A549 (cell line): Measurements from ENCODE around the gene CAMTA1.

Experiments used
- GATA3 ChIP-seq: IDR thresholded peaks from 2 replicates; pipeline ENCODE4 v1.6.1; 2012; ENCODE audit warnings: borderline replicate concordance
- HDAC2 ChIP-seq: fragments of 200-600 bp; sonication (generic); IDR thresholded peaks from 2 replicates; pipeline ENCODE4 v1.6.1; 2016
- POLR2A ChIP-seq: IDR thresholded peaks from 2 replicates; pipeline ENCODE4 v1.6.1; 2012; ENCODE audit warnings: mild to moderate bottlenecking, low read length
- RCOR1 ChIP-seq: fragments of 150-350 bp; IDR thresholded peaks from 2 replicates; pipeline ENCODE4 v1.6.1; 2014; ENCODE audit warnings: antibody characterized with exemption, low read length, low read depth
- REST ChIP-seq: fragments of 200-600 bp; sonication (generic); IDR thresholded peaks from 2 replicates; pipeline ENCODE4 v1.6.1; 2016; ENCODE audit warnings: antibody characterized with exemption, mild to moderate bottlenecking, moderate library complexity
- RFX5 ChIP-seq: fragments of 450-650 bp; IDR thresholded peaks from 2 replicates; pipeline ENCODE4 v1.7.1; 2014; ENCODE audit warnings: antibody characterized with exemption, mild to moderate bottlenecking, moderate library complexity
- RNF2 ChIP-seq: fragments of 200-600 bp; sonication (generic); IDR thresholded peaks from 2 replicates; pipeline ENCODE4 v1.6.1; 2016; ENCODE audit warnings: low read depth, mild to moderate bottlenecking, antibody characterized with exemption, moderate library complexity, borderline replicate concordance
- SMC3 ChIP-seq: fragments of >200 bp; sonication (Bioruptor Twin); formaldehyde crosslinking; IDR thresholded peaks from 3 replicates; pipeline ENCODE4 v1.6.1; 2018; ENCODE audit warnings: inconsistent platforms
- ZSCAN20 ChIP-seq: fragments of 250-450 bp; sonication (Bioruptor Pico); IDR thresholded peaks from 2 replicates; pipeline ENCODE4 v1.8.0; 2022; ENCODE audit warnings: mild to moderate bottlenecking, moderate library complexity
- TF ChIP-seq, protein P1 (sequence below): fragments of >200 bp; sonication (Bioruptor Twin); formaldehyde crosslinking; IDR thresholded peaks from 3 replicates; pipeline ENCODE4 v1.5.1; 2016
- TF ChIP-seq, protein P2 (sequence below): IDR thresholded peaks from 2 replicates; pipeline ENCODE4 v1.6.1; 2012

- TF ChIP-seq GATA3 (no peak), POLR2A (no peak), RCOR1 (no peak), HDAC2 (no peak), RFX5 (no peak), REST (no peak), RNF2 (no peak), ZSCAN20 (CRISPR knock-in tag) (no peak), SMC3 (no peak)
- TF ChIP-seq, protein P1, sequence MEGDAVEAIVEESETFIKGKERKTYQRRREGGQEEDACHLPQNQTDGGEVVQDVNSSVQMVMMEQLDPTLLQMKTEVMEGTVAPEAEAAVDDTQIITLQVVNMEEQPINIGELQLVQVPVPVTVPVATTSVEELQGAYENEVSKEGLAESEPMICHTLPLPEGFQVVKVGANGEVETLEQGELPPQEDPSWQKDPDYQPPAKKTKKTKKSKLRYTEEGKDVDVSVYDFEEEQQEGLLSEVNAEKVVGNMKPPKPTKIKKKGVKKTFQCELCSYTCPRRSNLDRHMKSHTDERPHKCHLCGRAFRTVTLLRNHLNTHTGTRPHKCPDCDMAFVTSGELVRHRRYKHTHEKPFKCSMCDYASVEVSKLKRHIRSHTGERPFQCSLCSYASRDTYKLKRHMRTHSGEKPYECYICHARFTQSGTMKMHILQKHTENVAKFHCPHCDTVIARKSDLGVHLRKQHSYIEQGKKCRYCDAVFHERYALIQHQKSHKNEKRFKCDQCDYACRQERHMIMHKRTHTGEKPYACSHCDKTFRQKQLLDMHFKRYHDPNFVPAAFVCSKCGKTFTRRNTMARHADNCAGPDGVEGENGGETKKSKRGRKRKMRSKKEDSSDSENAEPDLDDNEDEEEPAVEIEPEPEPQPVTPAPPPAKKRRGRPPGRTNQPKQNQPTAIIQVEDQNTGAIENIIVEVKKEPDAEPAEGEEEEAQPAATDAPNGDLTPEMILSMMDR = no peak
- TF ChIP-seq, protein P2, sequence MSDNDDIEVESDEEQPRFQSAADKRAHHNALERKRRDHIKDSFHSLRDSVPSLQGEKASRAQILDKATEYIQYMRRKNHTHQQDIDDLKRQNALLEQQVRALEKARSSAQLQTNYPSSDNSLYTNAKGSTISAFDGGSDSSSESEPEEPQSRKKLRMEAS = no peak
Measured at GRCh38 chr1:7657287-7658016, 872.2 kb downstream of the CAMTA1 start.
